ENCODE measurements around the gene ABCG2.

Gene ABCG2

GRCh38 chr4:88188738-88189417, 30.4 kb upstream of the ABCG2 start:
- H3K36me3 ChIP-seq (ENCODE audit: insufficient read depth), result no peaks in the 10 kb centered on the region
- no peak overlapping the region for H3K4me2 ChIP-seq
- peaks cover 17% of the 10 kb centered on the region for H3K4me1 ChIP-seq (ENCODE audit: low read depth, poor library complexity, severe bottlenecking)
- no peak for TF ChIP-seq CTCF (conservative IDR thresholded peaks at IDR 0.05; ENCODE audit: low read depth, low read length)
- H3K9ac ChIP-seq, result no peak overlapping the region
- no peaks in the 10 kb centered on the region for H3K79me2 ChIP-seq (ENCODE audit: insufficient read depth, low read depth)
- no peak overlapping the region for H3K4me3 ChIP-seq (IDR thresholded peaks at IDR 0.05; ENCODE audit: insufficient read depth, low read depth, low read length)
- no peaks in the 10 kb centered on the region for H3K27me3 ChIP-seq (ENCODE audit: insufficient read depth, low read depth)
- no peak overlapping the region for H2AFZ ChIP-seq (ENCODE audit: low read depth)
- no peaks in the 10 kb centered on the region for H4K20me1 ChIP-seq (ENCODE audit: insufficient read depth)
- H3K27ac ChIP-seq, result no peak overlapping the region

GRCh38 chr4:88187766-88188165, 29.3 kb upstream of the ABCG2 start:
- Histone ChIP-seq H3K9ac (no peak overlapping the region), H3K79me2 (ENCODE audit: insufficient read depth, low read depth) (no peaks in the 10 kb centered on the region), H3K27ac (no peak overlapping the region), H3K4me2 (no peak overlapping the region), H3K36me3 (ENCODE audit: insufficient read depth) (no peaks in the 10 kb centered on the region), H3K4me3 (IDR thresholded peaks at IDR 0.05; ENCODE audit: insufficient read depth, low read depth, low read length) (no peak overlapping the region), H3K4me1 (ENCODE audit: low read depth, poor library complexity, severe bottlenecking) (peaks cover 25% of the 10 kb centered on the region), H4K20me1 (ENCODE audit: insufficient read depth) (no peaks in the 10 kb centered on the region), H3K27me3 (ENCODE audit: insufficient read depth, low read depth) (no peaks in the 10 kb centered on the region), H2AFZ (ENCODE audit: low read depth) (no peak overlapping the region)
- TF ChIP-seq CTCF (conservative IDR thresholded peaks at IDR 0.05; ENCODE audit: low read depth, low read length), result no peak

- H3K27me3 ChIP-seq (ENCODE audit: insufficient read depth, low read depth), result no peaks in the 10 kb centered on the region
- TF ChIP-seq CTCF (conservative IDR thresholded peaks at IDR 0.05; ENCODE audit: low read depth, low read length), result no peak
- H4K20me1 ChIP-seq (ENCODE audit: insufficient read depth), result no peaks in the 10 kb centered on the region
- H3K9ac ChIP-seq, result no peak overlapping the region
- H3K79me2 ChIP-seq (ENCODE audit: insufficient read depth, low read depth), result no peaks in the 10 kb centered on the region
- peaks cover 38% of the 10 kb centered on the region for H3K4me1 ChIP-seq (ENCODE audit: low read depth, poor library complexity, severe bottlenecking)
- no peak overlapping the region for H3K27ac ChIP-seq
- H3K4me2 ChIP-seq, result no peak overlapping the region
- H3K36me3 ChIP-seq (ENCODE audit: insufficient read depth), result no peaks in the 10 kb centered on the region
- no peak overlapping the region for H3K4me3 ChIP-seq (IDR thresholded peaks at IDR 0.05; ENCODE audit: insufficient read depth, low read depth, low read length)
- H2AFZ ChIP-seq (ENCODE audit: low read depth), result no peak overlapping the region
Measured at GRCh38 chr4:88185906-88186305, 27.5 kb upstream of the ABCG2 start.

GRCh38 chr4:88179261-88179660, 20.8 kb upstream of the ABCG2 start:
- Histone ChIP-seq H3K9ac (no peak overlapping the region), H4K20me1 (ENCODE audit: insufficient read depth) (no peaks in the 10 kb centered on the region), H3K36me3 (ENCODE audit: insufficient read depth) (no peaks in the 10 kb centered on the region), H3K27ac (peak overlapping the region; percentile 81; the same call in 1 of the 2 replicates), H3K27me3 (ENCODE audit: insufficient read depth, low read depth) (no peaks in the 10 kb centered on the region), H3K4me3 (IDR thresholded peaks at IDR 0.05; ENCODE audit: insufficient read depth, low read depth, low read length) (no peak overlapping the region), H2AFZ (ENCODE audit: low read depth) (no peak overlapping the region), H3K79me2 (ENCODE audit: insufficient read depth, low read depth) (no peaks in the 10 kb centered on the region), H3K4me2 (peak overlapping the region; percentile 68; the same call in 1 of the 2 replicates), H3K4me1 (ENCODE audit: low read depth, poor library complexity, severe bottlenecking) (peaks cover 66% of the 10 kb centered on the region)
- TF ChIP-seq CTCF (conservative IDR thresholded peaks at IDR 0.05; ENCODE audit: low read depth, low read length), result no peak
